Fibroblast of lung (primary cell): ENCODE results near the gene ARRDC1. TPM values are rescaled to one million over a fixed set of nuclear protein-coding genes. Genes with fewer than 3 reads are reported as not detected.

Experiments used
- DNase-seq, 2 donors: peaks; one replicate each; pipeline versions ENCODE4 v3.0.0 to v3.0.0-alpha.2; 2010; ENCODE audit warnings: low read depth in 2 of 2
- H2AFZ ChIP-seq: 2 replicates; pipeline ENCODE4 v1.5.1; 2012; ENCODE audit warnings: low read length, control low read depth, inconsistent platforms
- H3K27ac ChIP-seq: 2 replicates; pipeline ENCODE4 v1.5.1; 2011; ENCODE audit warnings: low read length, control low read depth; ENCODE audit not compliant: insufficient read depth
- H3K27me3 ChIP-seq: 2 replicates; pipeline ENCODE4 v1.5.1; 2011; ENCODE audit warnings: mild to moderate bottlenecking, low read length; ENCODE audit not compliant: control insufficient read depth, insufficient read depth
- H3K36me3 ChIP-seq: 2 replicates; pipeline ENCODE4 v1.5.1; 2011; ENCODE audit warnings: low read length; ENCODE audit not compliant: control insufficient read depth, insufficient read depth
- H3K4me1 ChIP-seq: 2 replicates; pipeline ENCODE4 v1.5.1; 2011; ENCODE audit warnings: low read length; ENCODE audit not compliant: control insufficient read depth, insufficient read depth; ENCODE audit errors: extremely low read depth
- H3K4me2 ChIP-seq: 2 replicates; pipeline ENCODE4 v1.5.1; 2011; ENCODE audit warnings: low read length, control low read depth; ENCODE audit not compliant: insufficient read depth; ENCODE audit errors: extremely low read depth
- H3K4me3 ChIP-seq, 4 experiments: fragments of 200-600 bp in 1 of 4; sonication (generic) in 1 of 4; replicated peaks in 1 of 4; 2 replicates each; pipeline ENCODE4 v1.5.1; 2011 to 2016; ENCODE audit warnings: low read length in 4 of 4, low read depth in 3 of 4, mild to moderate bottlenecking in 3 of 4, control low read depth in 2 of 4, inconsistent platforms in 1 of 4, mixed read lengths in 1 of 4; ENCODE audit not compliant: insufficient read depth in 1 of 4; ENCODE audit errors: control extremely low read depth in 1 of 4
- H3K79me2 ChIP-seq: 2 replicates; pipeline ENCODE4 v1.5.1; 2012; ENCODE audit warnings: mild to moderate bottlenecking, low read length, inconsistent platforms; ENCODE audit not compliant: control insufficient read depth, insufficient read depth
- H3K9ac ChIP-seq: 2 replicates; pipeline ENCODE4 v1.5.1; 2011; ENCODE audit warnings: mild to moderate bottlenecking, low read length, control low read depth; ENCODE audit not compliant: insufficient read depth
- H3K9me3 ChIP-seq: 2 replicates; pipeline ENCODE4 v1.5.1; 2012; ENCODE audit warnings: low read depth, low read length; ENCODE audit not compliant: control insufficient read depth, insufficient read depth
- H4K20me1 ChIP-seq: 2 replicates; pipeline ENCODE4 v1.5.1; 2011; ENCODE audit warnings: low read length; ENCODE audit not compliant: control insufficient read depth, insufficient read depth; ENCODE audit errors: extremely low read depth
- CTCF ChIP-seq, 2 donors: IDR thresholded peaks in 1 of 2; conservative IDR thresholded peaks in 1 of 2; 1 replicate in 1 of 2; 2 replicates in 1 of 2; pipeline ENCODE4 v1.5.1; 2011 to 2012; ENCODE audit warnings: low read length in 2 of 2, control low read depth in 1 of 2, inconsistent platforms in 1 of 2, low read depth in 1 of 2, mild to moderate bottlenecking in 1 of 2
- EZH2 ChIP-seq: IDR thresholded peaks from 2 replicates; pipeline ENCODE4 v1.5.1; 2012; ENCODE audit warnings: low read length, control low read depth, mild to moderate bottlenecking; ENCODE audit errors: missing control alignments
- polyA plus RNA-seq, 2 donors: library from polyadenylated mRNA; depleted of rRNA in 1 of 2; stranded (reverse) in 1 of 2; unstranded in 1 of 2; fragments of >200 nt; gene quantifications; 2 replicates each; pipeline ENCODE4 v1.2.1, GENCODE V29; 2011 to 2012; ENCODE audit warnings: missing spikeins in 1 of 2
- total RNA-seq: library from RNA; depleted of rRNA; stranded (reverse); fragments of >200 nt; gene quantifications from 2 replicates; pipeline ENCODE4 v1.2.1, GENCODE V29; 2014

Gene ARRDC1
- total and polyA plus RNA-seq, 2 donors (not counting 1 experiment from before 2014, with no cell fraction given): 8.3 to 17.2 TPM

DNA sequence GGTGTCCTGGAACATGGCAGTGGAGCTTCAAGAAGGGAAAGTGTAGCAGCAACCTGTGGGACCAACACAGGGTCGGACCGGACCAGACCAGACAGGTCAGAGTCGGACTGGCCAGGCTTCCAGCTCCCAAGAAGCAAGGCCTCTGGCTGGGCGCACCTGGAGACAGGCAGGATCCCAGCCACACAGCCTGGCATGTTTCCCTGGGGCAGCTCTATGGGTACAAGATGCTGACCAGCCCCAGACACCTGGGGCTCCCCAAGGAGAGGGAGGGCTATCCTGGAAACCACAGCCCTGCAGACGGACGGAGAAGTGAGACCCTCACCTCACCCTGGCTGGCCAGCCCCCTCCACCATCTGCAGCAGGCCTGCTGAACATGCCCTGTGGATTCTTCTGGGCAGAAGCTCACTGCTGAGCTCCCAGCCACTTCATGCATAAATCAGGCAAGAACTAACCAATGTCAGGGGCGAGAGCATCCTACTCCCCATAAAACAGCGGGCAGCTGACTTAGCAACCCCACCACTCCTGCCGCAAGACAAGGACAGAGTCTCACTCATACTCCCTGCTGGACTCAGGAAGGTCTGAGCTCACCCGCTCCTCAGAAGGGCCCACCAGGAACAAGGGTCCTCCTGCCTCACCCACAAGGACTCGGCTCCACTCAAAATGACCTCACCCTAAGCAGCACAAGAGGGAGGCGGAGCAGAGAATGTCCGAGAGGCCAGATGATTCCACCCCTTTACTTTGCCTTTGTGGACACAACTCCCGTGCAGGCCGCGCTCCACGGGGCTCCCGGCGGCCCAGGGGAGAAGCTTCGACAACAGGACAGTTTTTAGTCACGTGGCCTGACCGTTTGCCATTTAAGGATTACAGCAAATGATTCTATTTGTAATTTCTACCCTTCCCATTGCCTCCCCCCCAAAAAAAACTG lies 23.9 kb upstream of the ARRDC1 start:
- no peak overlapping the region for H3K9ac ChIP-seq
- H4K20me1 ChIP-seq: no peaks in the 10 kb centered on the region
- H2AFZ ChIP-seq: no peak overlapping the region
- peaks cover 14% of the 10 kb centered on the region for H3K36me3 ChIP-seq
- H3K4me1 ChIP-seq: peaks cover 7% of the 10 kb centered on the region
- H3K4me2 ChIP-seq: no peak overlapping the region
- DNase-seq: no peak
- no peak overlapping the region for H3K27ac ChIP-seq
- no peaks in the 10 kb centered on the region for H3K9me3 ChIP-seq
- H3K27me3 ChIP-seq: no peaks in the 10 kb centered on the region
- no peak overlapping the region for H3K4me3 ChIP-seq
- TF ChIP-seq EZH2: no peak
- no peak for TF ChIP-seq CTCF (conservative IDR thresholded peaks at IDR 0.05 in 1 of 2, IDR thresholded peaks at IDR 0.05 in 1 of 2; ENCODE audit: low read depth in 1 of 2, low read length in 2 of 2)
- H3K79me2 ChIP-seq: peaks cover 14% of the 10 kb centered on the region

- Histone ChIP-seq H3K27ac (no peak overlapping the region), H3K79me2 (peaks cover 7% of the 10 kb centered on the region), H3K27me3 (no peaks in the 10 kb centered on the region), H3K4me3 (no peak overlapping the region), H3K9me3 (no peaks in the 10 kb centered on the region), H3K9ac (no peak overlapping the region), H3K4me2 (no peak overlapping the region), H4K20me1 (no peaks in the 10 kb centered on the region), H3K36me3 (peaks cover 20% of the 10 kb centered on the region), H2AFZ (no peak overlapping the region), H3K4me1 (peaks cover 4% of the 10 kb centered on the region)
- TF ChIP-seq EZH2 (no peak), CTCF (conservative IDR thresholded peaks at IDR 0.05 in 1 of 2, IDR thresholded peaks at IDR 0.05 in 1 of 2; ENCODE audit: low read depth in 1 of 2, low read length in 2 of 2) (peak; percentile 6 to 24)
- peak in 1 of 2 donors; percentile 26 for DNase-seq
These were observed 23.1 kb upstream of the ARRDC1 start for GRCh38 chr9:137582286-137582860.

GRCh38 chr9:137583347-137583746 lies 22.1 kb upstream of the ARRDC1 start:
- no peak overlapping the region for H3K27ac ChIP-seq
- H3K9ac ChIP-seq: no peak overlapping the region
- H3K79me2 ChIP-seq: peaks cover 4% of the 10 kb centered on the region
- H3K4me1 ChIP-seq: no peaks in the 10 kb centered on the region
- H3K9me3 ChIP-seq: no peaks in the 10 kb centered on the region
- H2AFZ ChIP-seq: no peak overlapping the region
- H3K36me3 ChIP-seq: peaks cover 24% of the 10 kb centered on the region
- DNase-seq: no peak
- TF ChIP-seq EZH2 (no peak), CTCF (conservative IDR thresholded peaks at IDR 0.05 in 1 of 2, IDR thresholded peaks at IDR 0.05 in 1 of 2; ENCODE audit: low read depth in 1 of 2, low read length in 2 of 2) (no peak)
- H3K4me3 ChIP-seq: no peak overlapping the region
- no peaks in the 10 kb centered on the region for H4K20me1 ChIP-seq
- H3K27me3 ChIP-seq: no peaks in the 10 kb centered on the region
- no peak overlapping the region for H3K4me2 ChIP-seq
